HepG2 (cell line): Measurements from ENCODE around the gene HNRNPA1. TPM values are rescaled to one million over a fixed set of nuclear protein-coding genes. Genes with fewer than 3 reads are reported as not detected.
A peak's percentile ranks its signal among the peaks of the same experiment; 100 is the strongest.

Experiments
- CENPT ChIP-seq: sonication (generic); formaldehyde crosslinking; IDR thresholded peaks from 2 replicates; pipeline ENCODE4 v1.8.0; 2022; ENCODE audit warnings: low read depth, mild to moderate bottlenecking, moderate library complexity, missing genetic modification reagents
- EED ChIP-seq: sonication (generic); formaldehyde crosslinking; IDR thresholded peaks from 2 replicates; pipeline ENCODE4 v1.5.0; 2020; ENCODE audit warnings: mild to moderate bottlenecking, missing genetic modification reagents
- ELF4 ChIP-seq: sonication (generic); formaldehyde crosslinking; IDR thresholded peaks from 2 replicates; pipeline ENCODE4 v1.5.0; 2020; ENCODE audit warnings: missing genetic modification reagents, mild to moderate bottlenecking, moderate library complexity, borderline replicate concordance
- HCFC1 ChIP-seq: fragments of 150-350 bp; IDR thresholded peaks from 2 replicates; pipeline ENCODE4 v1.6.1; 2014; ENCODE audit warnings: low read depth, low read length
- MAFF ChIP-seq: IDR thresholded peaks from 2 replicates; pipeline ENCODE4 v1.6.1; 2011; ENCODE audit warnings: low read depth, low read length, improper control_type of control experiment
- TAF1 ChIP-seq: sonication (generic); formaldehyde crosslinking; IDR thresholded peaks from 2 replicates; pipeline ENCODE4 v1.4.0; 2020; ENCODE audit warnings: missing genetic modification reagents
- ZNF629 ChIP-seq: sonication (generic); formaldehyde crosslinking; conservative IDR thresholded peaks from 2 replicates; pipeline ENCODE4 v1.5.0; 2020; ENCODE audit warnings: missing genetic modification reagents
- polyA plus RNA-seq, 8 experiments: library from polyadenylated mRNA; depleted of rRNA in 3 of 8; stranded (reverse) in 7 of 8; unstranded in 1 of 8; fragments of >200 nt; fragmentation: Illumina TruSeq in 4 of 8; extraction: Trizol in 4 of 8; gene quantifications; 2 replicates each; pipeline versions ENCODE4 v1.2.1 to v1.2.3, GENCODE V29; 2011 to 2016; ENCODE audit warnings: low read depth in 4 of 8, missing spikeins in 1 of 8, mixed read lengths in 1 of 8; ENCODE audit not compliant: insufficient read depth in 1 of 8
- total RNA-seq, 5 experiments: library from RNA; depleted of rRNA; stranded (reverse); fragments of >200 nt; fragmentation: Illumina TruSeq; extraction: Trizol; gene quantifications; 2 replicates each; pipeline ENCODE4 v1.2.3, GENCODE V29; 2016; ENCODE audit warnings: low read depth in 1 of 5
- TF ChIP-seq, protein P1 (sequence below): sonication (generic); formaldehyde crosslinking; IDR thresholded peaks from 2 replicates; pipeline ENCODE4 v1.5.1; 2020; ENCODE audit warnings: mild to moderate bottlenecking, missing genetic modification reagents, borderline replicate concordance
- TF ChIP-seq, protein P2 (sequence below): sonication (generic); formaldehyde crosslinking; IDR thresholded peaks from 2 replicates; pipeline ENCODE4 v1.8.0; 2022; ENCODE audit warnings: mild to moderate bottlenecking, missing genetic modification reagents
- TF ChIP-seq, protein P3 (sequence below): sonication (generic); formaldehyde crosslinking; IDR thresholded peaks from 2 replicates; pipeline ENCODE4 v1.4.0; 2020; ENCODE audit warnings: missing genetic modification reagents, low read depth, mild to moderate bottlenecking, borderline replicate concordance
- TF ChIP-seq, protein P4 (sequence below): sonication (generic); formaldehyde crosslinking; IDR thresholded peaks from 2 replicates; pipeline ENCODE4 v1.8.1; 2023; ENCODE audit warnings: missing genetic modification reagents, inconsistent platforms, borderline replicate concordance

HNRNPA1 gene
- total and polyA plus RNA-seq, 2 of the 13 experiments (the other 11 are each of a cell fraction or from before 2014, with no cell fraction given), result 535 to 1,820 TPM

DNA sequence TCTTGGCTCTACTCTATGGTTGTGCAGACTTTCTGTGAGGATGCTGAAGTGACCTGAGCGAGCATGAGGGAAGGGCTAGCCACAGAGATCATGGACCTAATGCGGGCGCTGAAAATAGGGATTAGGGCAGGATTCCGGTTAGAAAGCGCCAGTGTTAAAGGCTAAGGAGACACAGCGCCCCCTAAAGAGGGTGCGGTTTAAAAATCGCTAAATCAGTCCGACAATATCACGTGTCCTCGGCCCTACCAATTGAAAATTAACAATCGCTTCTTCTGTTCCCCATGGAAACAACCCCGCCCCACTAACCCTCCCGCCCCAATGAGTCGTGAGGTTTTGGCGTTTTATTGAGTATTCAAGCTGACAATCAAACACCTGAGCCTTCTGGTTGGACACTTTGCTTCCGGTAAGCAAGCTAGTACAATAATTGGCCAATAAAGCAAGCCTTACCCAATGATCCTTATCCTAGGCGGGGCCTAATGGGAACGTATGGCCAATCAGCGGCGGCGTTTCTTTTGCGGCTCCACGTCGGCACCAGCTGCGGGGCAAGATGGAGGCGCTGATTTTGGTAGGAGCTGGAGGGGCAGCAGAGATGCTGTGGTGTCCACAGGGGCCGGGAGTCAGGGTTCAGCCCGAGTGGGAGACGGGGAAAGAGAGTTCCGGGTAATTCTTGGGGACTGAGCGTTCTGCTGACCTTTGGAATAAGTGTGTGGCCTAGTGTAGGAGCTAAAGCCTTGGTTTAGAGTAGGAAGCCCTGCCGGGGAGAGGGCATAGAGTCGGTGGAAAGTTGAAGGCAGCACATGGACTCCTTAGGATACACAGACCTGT lies 44.3 kb downstream of the HNRNPA1 start, which contains the start of gene COPZ1 (continued):
- no peak for TF ChIP-seq ZNF629
- no peak for TF ChIP-seq MAFF
- TF ChIP-seq, protein P1, sequence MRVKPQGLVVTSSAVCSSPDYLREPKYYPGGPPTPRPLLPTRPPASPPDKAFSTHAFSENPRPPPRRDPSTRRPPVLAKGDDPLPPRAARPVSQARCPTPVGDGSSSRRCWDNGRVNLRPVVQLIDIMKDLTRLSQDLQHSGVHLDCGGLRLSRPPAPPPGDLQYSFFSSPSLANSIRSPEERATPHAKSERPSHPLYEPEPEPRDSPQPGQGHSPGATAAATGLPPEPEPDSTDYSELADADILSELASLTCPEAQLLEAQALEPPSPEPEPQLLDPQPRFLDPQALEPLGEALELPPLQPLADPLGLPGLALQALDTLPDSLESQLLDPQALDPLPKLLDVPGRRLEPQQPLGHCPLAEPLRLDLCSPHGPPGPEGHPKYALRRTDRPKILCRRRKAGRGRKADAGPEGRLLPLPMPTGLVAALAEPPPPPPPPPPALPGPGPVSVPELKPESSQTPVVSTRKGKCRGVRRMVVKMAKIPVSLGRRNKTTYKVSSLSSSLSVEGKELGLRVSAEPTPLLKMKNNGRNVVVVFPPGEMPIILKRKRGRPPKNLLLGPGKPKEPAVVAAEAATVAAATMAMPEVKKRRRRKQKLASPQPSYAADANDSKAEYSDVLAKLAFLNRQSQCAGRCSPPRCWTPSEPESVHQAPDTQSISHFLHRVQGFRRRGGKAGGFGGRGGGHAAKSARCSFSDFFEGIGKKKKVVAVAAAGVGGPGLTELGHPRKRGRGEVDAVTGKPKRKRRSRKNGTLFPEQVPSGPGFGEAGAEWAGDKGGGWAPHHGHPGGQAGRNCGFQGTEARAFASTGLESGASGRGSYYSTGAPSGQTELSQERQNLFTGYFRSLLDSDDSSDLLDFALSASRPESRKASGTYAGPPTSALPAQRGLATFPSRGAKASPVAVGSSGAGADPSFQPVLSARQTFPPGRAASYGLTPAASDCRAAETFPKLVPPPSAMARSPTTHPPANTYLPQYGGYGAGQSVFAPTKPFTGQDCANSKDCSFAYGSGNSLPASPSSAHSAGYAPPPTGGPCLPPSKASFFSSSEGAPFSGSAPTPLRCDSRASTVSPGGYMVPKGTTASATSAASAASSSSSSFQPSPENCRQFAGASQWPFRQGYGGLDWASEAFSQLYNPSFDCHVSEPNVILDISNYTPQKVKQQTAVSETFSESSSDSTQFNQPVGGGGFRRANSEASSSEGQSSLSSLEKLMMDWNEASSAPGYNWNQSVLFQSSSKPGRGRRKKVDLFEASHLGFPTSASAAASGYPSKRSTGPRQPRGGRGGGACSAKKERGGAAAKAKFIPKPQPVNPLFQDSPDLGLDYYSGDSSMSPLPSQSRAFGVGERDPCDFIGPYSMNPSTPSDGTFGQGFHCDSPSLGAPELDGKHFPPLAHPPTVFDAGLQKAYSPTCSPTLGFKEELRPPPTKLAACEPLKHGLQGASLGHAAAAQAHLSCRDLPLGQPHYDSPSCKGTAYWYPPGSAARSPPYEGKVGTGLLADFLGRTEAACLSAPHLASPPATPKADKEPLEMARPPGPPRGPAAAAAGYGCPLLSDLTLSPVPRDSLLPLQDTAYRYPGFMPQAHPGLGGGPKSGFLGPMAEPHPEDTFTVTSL (CRISPR knock-in tag), result no peak
- TF ChIP-seq, protein P2, sequence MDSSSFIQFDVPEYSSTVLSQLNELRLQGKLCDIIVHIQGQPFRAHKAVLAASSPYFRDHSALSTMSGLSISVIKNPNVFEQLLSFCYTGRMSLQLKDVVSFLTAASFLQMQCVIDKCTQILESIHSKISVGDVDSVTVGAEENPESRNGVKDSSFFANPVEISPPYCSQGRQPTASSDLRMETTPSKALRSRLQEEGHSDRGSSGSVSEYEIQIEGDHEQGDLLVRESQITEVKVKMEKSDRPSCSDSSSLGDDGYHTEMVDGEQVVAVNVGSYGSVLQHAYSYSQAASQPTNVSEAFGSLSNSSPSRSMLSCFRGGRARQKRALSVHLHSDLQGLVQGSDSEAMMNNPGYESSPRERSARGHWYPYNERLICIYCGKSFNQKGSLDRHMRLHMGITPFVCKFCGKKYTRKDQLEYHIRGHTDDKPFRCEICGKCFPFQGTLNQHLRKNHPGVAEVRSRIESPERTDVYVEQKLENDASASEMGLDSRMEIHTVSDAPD (CRISPR knock-in tag), result no peak
- no peak for TF ChIP-seq CENPT (CRISPR knock-in tag)
- no peak for TF ChIP-seq HCFC1
- TF ChIP-seq EED (CRISPR knock-in tag), result peak; percentile 46; the same call in 1 of the 2 replicates
- peak; percentile 97 for TF ChIP-seq TAF1 (CRISPR knock-in tag)
- TF ChIP-seq, protein P3, sequence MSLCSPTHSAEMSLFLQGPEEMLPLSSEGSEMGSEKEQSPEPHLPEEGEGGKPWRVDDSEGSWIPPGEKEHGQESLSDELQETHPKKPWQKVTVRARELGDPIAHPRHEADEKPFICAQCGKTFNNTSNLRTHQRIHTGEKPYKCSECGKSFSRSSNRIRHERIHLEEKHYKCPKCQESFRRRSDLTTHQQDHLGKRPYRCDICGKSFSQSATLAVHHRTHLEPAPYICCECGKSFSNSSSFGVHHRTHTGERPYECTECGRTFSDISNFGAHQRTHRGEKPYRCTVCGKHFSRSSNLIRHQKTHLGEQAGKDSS (CRISPR knock-in tag), result no peak
- TF ChIP-seq, protein P4, sequence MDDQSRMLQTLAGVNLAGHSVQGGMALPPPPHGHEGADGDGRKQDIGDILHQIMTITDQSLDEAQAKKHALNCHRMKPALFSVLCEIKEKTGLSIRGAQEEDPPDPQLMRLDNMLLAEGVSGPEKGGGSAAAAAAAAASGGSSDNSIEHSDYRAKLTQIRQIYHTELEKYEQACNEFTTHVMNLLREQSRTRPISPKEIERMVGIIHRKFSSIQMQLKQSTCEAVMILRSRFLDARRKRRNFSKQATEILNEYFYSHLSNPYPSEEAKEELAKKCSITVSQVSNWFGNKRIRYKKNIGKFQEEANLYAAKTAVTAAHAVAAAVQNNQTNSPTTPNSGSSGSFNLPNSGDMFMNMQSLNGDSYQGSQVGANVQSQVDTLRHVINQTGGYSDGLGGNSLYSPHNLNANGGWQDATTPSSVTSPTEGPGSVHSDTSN (CRISPR knock-in tag), result no peak; the same call in 1 of the 2 replicates
- peak; percentile 78 for TF ChIP-seq ELF4 (CRISPR knock-in tag)
